ENCODE data around the gene BAIAP2.

The BAIAP2 gene

DNA sequence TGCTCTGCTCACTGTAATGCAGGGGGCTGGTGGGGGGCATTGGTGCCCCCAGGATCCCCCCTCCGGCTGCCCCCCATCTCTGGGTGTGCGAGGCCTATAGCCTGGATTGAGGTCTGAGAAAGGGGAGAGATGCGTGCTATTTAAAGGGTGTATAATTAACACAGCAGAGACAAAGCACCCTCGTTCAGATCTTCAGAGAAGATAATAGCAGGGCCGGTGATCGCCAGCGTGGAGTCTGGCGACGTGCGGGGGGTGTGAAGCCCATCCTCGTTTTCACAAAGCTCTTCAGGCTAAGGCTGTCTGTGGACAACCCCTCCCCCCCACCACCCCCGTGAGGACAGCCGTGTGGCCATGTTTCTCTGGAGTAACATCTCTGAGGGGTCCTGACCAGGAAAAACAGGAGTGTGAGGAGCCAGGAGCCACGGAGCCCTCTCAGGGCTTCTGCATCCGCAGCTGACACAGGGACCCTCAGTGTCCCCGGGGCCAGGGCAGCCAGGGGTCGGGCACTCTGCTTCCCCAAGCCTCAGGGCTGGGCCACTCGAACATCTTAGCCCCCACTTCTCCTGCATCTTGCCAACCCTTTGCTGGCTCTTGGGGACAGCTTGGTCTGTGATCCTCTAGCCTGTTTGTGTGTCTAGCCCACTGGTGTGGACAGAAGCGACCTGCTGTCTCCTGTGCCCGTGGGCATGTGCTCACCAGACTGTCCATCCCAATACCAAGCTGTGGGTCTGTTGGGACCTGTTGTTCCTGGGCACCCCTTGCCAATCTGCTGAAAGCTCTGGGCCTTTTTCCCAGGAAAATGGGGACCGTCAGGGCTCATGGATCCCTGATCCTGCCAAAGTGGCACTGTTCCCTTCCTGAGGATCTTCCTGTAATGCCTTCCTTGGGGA, 58.9 kb downstream of the BAIAP2 start:
- DNase-seq (ENCODE audit: extremely low read depth, low read depth), result no peak
- no peak for TF ChIP-seq CTCF (IDR thresholded peaks at IDR 0.05; ENCODE audit: low read depth, low read length, missing control alignments)
- H3K4me3 ChIP-seq (replicated peaks; ENCODE audit: low read depth, low read length), result no peak overlapping the region

DNA sequence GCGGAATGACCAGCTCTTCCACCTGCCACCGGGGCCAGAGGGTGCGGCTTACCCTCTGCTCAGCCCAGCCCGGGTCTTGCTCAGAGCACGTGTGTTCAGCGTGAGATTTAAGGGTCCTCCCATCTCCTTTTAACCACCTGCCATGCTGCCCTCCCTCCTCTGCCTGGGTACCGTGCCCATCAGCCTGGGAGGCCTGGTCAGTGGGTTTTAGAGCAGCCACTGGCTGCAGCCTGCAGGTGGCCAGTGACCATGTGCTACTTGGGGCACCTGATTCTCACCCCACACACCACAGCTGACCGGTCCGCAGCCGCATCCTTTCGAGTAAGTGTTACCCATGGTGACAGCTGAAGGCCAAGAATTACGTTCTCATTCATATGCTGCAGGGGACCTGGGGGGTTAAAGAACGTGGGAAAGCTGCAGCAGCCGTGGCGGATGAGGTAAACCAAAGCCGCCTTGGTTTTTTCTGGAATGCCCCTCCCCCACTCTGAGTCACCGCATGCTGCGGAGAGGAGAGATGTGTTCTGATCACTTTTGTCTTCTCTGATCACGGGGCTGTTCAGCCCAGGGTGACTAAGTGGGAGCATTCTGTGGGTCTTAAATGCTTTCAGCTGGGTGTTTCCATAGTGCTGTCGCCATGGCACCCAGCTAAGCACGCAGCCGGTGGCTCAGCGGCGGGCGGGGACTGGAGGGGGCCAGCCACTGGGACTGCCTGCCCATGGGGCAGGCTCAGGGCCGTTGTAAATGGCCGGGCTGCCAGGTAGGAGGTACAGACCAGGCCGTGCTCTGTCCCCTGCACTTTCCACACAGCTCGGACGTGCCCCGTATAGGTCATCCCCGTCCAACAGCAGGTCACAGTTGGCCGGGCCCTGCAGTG, 59.8 kb downstream of the BAIAP2 start:
- DNase-seq (ENCODE audit: extremely low read depth, low read depth), result peak; percentile 99
- no peak for TF ChIP-seq CTCF (IDR thresholded peaks at IDR 0.05; ENCODE audit: low read depth, low read length, missing control alignments)
- no peak overlapping the region for H3K4me3 ChIP-seq (replicated peaks; ENCODE audit: low read depth, low read length)

- no peak overlapping the region for H3K4me3 ChIP-seq (replicated peaks; ENCODE audit: low read depth, low read length)
- no peak for DNase-seq (ENCODE audit: extremely low read depth, low read depth)
- TF ChIP-seq CTCF (IDR thresholded peaks at IDR 0.05; ENCODE audit: low read depth, low read length, missing control alignments), result no peak
Observed at GRCh38 chr17:81095383-81095762, 60.4 kb downstream of the BAIAP2 start.

DNA sequence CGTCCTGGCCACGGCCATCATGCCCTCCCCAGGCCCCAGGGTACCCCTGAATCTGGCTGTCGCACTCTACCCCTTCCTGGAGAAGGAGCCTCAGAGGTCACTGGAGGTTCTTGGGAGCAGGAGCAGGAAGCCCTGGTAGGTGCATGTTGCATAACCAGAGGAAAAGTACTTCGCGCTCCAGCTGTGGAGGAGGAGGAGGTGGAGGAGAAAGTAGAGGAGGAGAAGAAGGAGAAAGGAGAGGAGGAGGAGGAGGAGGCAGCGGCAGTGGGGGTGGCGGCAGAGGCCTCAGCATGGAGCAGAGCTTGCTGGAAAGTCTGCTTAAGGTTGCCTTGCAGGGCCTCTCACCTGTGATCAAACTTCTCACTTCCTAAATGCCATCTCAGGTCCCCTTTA, 61.8 kb downstream of the BAIAP2 start:
- no peak overlapping the region for H3K4me3 ChIP-seq (replicated peaks; ENCODE audit: low read depth, low read length)
- TF ChIP-seq CTCF (IDR thresholded peaks at IDR 0.05; ENCODE audit: low read depth, low read length, missing control alignments), result no peak
- DNase-seq (ENCODE audit: extremely low read depth, low read depth), result no peak

- DNase-seq (ENCODE audit: extremely low read depth, low read depth), result no peak
- H3K4me3 ChIP-seq (replicated peaks; ENCODE audit: low read depth, low read length), result peak overlapping the region; percentile 12; the same call in 1 of the 2 replicates
- TF ChIP-seq CTCF (IDR thresholded peaks at IDR 0.05; ENCODE audit: low read depth, low read length, missing control alignments), result peak; percentile 78
Observed at GRCh38 chr17:81097134-81097942, 62.4 kb downstream of the BAIAP2 start.

DNA sequence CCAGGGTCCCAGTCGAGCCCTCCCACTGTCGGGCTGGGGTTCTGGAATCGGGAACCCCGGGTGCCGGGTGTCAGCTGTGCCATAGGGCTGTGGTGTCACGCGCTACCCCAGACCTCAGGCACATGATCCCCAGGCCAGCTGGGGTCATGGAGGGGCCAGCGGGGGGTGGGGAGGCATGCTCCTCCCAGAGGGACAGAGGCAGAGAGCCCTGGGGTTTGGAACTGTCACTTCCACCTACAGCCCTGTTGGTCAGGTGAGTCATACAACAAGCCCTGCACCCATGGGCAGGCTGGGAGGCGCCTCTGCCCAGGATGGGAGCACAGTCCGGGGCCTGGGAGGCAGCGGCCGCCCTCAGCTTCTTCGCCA, 63.0 kb downstream of the BAIAP2 start:
- no peak for DNase-seq (ENCODE audit: extremely low read depth, low read depth)
- TF ChIP-seq CTCF (IDR thresholded peaks at IDR 0.05; ENCODE audit: low read depth, low read length, missing control alignments), result no peak
- no peak overlapping the region for H3K4me3 ChIP-seq (replicated peaks; ENCODE audit: low read depth, low read length)
